Hepatocyte (in vitro differentiated cells): ENCODE results near the gene NAPEPLD. TPM values are rescaled to one million over a fixed set of nuclear protein-coding genes. Genes with fewer than 3 reads are reported as not detected.
"Not testable (repeated sequence)": the region's sequence is repeated elsewhere in the genome, so short reads cannot be mapped to it uniquely, and the experiment has no call there.

Experiments used
- DNase-seq: peaks from one replicate; pipeline ENCODE4 v3.0.0-alpha.2; 2016; ENCODE audit warnings: low spot score
- H2AFZ ChIP-seq: fragments of 200-600 bp; sonication (generic); 2 replicates; pipeline ENCODE4 v1.6.0; 2016; ENCODE audit warnings: antibody characterized with exemption, mild to moderate bottlenecking
- H3K27ac ChIP-seq: fragments of 200-600 bp; sonication (generic); 2 replicates; pipeline ENCODE4 v1.5.1; 2016; ENCODE audit warnings: mild to moderate bottlenecking
- H3K27me3 ChIP-seq: fragments of 200-600 bp; sonication (generic); 2 replicates; pipeline ENCODE4 v1.6.1; 2016
- H3K36me3 ChIP-seq: fragments of 200-600 bp; sonication (generic); replicated peaks from 2 replicates; pipeline ENCODE4 v1.5.1; 2016; ENCODE audit warnings: low read depth; ENCODE audit not compliant: insufficient read depth
- H3K4me1 ChIP-seq: fragments of 200-600 bp; sonication (generic); 2 replicates; pipeline ENCODE4 v1.5.1; 2016; ENCODE audit warnings: mild to moderate bottlenecking, moderate library complexity; ENCODE audit not compliant: insufficient read depth
- H3K4me2 ChIP-seq: fragments of 200-600 bp; sonication (generic); 2 replicates; pipeline ENCODE4 v1.6.0; 2016
- H3K4me3 ChIP-seq: fragments of 200-600 bp; sonication (generic); 2 replicates; pipeline ENCODE4 v1.5.1; 2016; ENCODE audit warnings: mild to moderate bottlenecking
- H3K79me2 ChIP-seq: fragments of 200-600 bp; sonication (generic); 2 replicates; pipeline ENCODE4 v1.6.0; 2017; ENCODE audit warnings: mild to moderate bottlenecking
- H3K9me2 ChIP-seq: fragments of 200-600 bp; sonication (generic); replicated peaks from 2 replicates; pipeline ENCODE4 v1.6.0; 2017; ENCODE audit warnings: mild to moderate bottlenecking; ENCODE audit not compliant: insufficient read depth
- H3K9me3 ChIP-seq: fragments of 200-600 bp; sonication (generic); 2 replicates; pipeline ENCODE4 v1.5.1; 2016; ENCODE audit warnings: low read depth, mild to moderate bottlenecking
- H4K20me1 ChIP-seq: fragments of 200-600 bp; sonication (generic); 2 replicates; pipeline ENCODE4 v1.6.0; 2016; ENCODE audit warnings: mild to moderate bottlenecking; ENCODE audit not compliant: insufficient read depth, poor library complexity, severe bottlenecking
- CTCF ChIP-seq: fragments of 200-600 bp; sonication (generic); IDR thresholded peaks from 2 replicates; pipeline ENCODE4 v1.5.1; 2016; ENCODE audit warnings: antibody characterized with exemption, mild to moderate bottlenecking; ENCODE audit not compliant: poor library complexity
- EZH2 ChIP-seq: fragments of 200-600 bp; sonication (generic); IDR thresholded peaks from 2 replicates; pipeline ENCODE4 v1.6.1; 2016; ENCODE audit warnings: antibody characterized with exemption, mild to moderate bottlenecking, borderline replicate concordance
- EZH2phosphoT487 ChIP-seq: fragments of 200-600 bp; sonication (generic); IDR thresholded peaks from one replicate; pipeline ENCODE4 v1.6.1; 2018; ENCODE audit warnings: antibody characterized with exemption, mild to moderate bottlenecking, low read depth, moderate library complexity; ENCODE audit not compliant: unreplicated experiment, severe bottlenecking
- WGBS: methylation state at CpG from one replicate; pipeline ENCODE4 v1.1.6; 2016; ENCODE audit warnings: low lambda C conversion rate; ENCODE audit errors: missing lambda C conversion rate; 5-methylcytosine and 5-hydroxymethylcytosine counted together
- polyA plus RNA-seq: library from polyadenylated mRNA; unstranded; fragments of >200 nt; fragmentation: Nextera tagmentation; extraction: Ambion mirVana; gene quantifications from 2 replicates; pipeline ENCODE4 v1.2.1, GENCODE V29; 2016
- total RNA-seq: library from RNA; depleted of rRNA; stranded (reverse); fragments of >200 nt; gene quantifications from 2 replicates; pipeline ENCODE4 v1.2.3, GENCODE V29; 2014

Gene NAPEPLD
- total and polyA plus RNA-seq, 2 experiments from 2014 or later: 11.0 to 12.0 TPM

- no peaks in the 10 kb centered on the region for H4K20me1 ChIP-seq
- no peaks in the 10 kb centered on the region for H3K79me2 ChIP-seq
- no peaks in the 10 kb centered on the region for H3K9me3 ChIP-seq
- no peak for TF ChIP-seq EZH2phosphoT487
- no peak for TF ChIP-seq EZH2
- TF ChIP-seq CTCF: no peak
- H3K4me3 ChIP-seq: no peak overlapping the region
- no peak overlapping the region for H3K4me2 ChIP-seq
- 68% methylated on average over 1 of the region's 1 CpG for WGBS
- H3K9me2 ChIP-seq: no peaks in the 10 kb centered on the region
- no peak overlapping the region for H2AFZ ChIP-seq
- no peak for DNase-seq
- no peaks in the 10 kb centered on the region for H3K36me3 ChIP-seq
- no peaks in the 10 kb centered on the region for H3K4me1 ChIP-seq
- H3K27ac ChIP-seq: no peak overlapping the region
- H3K27me3 ChIP-seq: no peaks in the 10 kb centered on the region
These were observed 34.3 kb downstream of the NAPEPLD start for GRCh38 chr7:103114576-103115008.

GRCh38 chr7:103113164-103113563, 35.7 kb downstream of the NAPEPLD start:
- Histone ChIP-seq H3K27me3 (no peaks in the 10 kb centered on the region), H3K9me3 (no peaks in the 10 kb centered on the region), H3K36me3 (no peaks in the 10 kb centered on the region), H4K20me1 (no peaks in the 10 kb centered on the region), H2AFZ (no peak overlapping the region), H3K27ac (no peak overlapping the region), H3K4me2 (no peak overlapping the region), H3K4me3 (no peak overlapping the region), H3K4me1 (no peaks in the 10 kb centered on the region), H3K9me2 (no peaks in the 10 kb centered on the region), H3K79me2 (no peaks in the 10 kb centered on the region)
- TF ChIP-seq EZH2phosphoT487 (no peak), CTCF (no peak), EZH2 (no peak)
- no peak for DNase-seq
- WGBS: 98% methylated on average over 2 of the region's 2 CpGs

GRCh38 chr7:103106703-103107070, 42.2 kb downstream of the NAPEPLD start:
- not testable (repeated sequence) for H3K79me2 ChIP-seq, H3K36me3 ChIP-seq, H3K27me3 ChIP-seq, H3K9me3 ChIP-seq, H3K27ac ChIP-seq, DNase-seq, H3K9me2 ChIP-seq, H2AFZ ChIP-seq, H4K20me1 ChIP-seq, H3K4me3 ChIP-seq, H3K4me1 ChIP-seq
- WGBS: 31% methylated on average over 6 of the region's 6 CpGs
- peak overlapping the region; percentile 25 for H3K4me2 ChIP-seq

GRCh38 chr7:103106005-103106702, 42.7 kb downstream of the NAPEPLD start:
- Histone ChIP-seq H3K79me2 (no peaks in the 10 kb centered on the region), H3K9me2 (no peaks in the 10 kb centered on the region), H4K20me1 (no peaks in the 10 kb centered on the region), H3K27me3 (no peaks in the 10 kb centered on the region), H3K36me3 (no peaks in the 10 kb centered on the region), H3K9me3 (no peaks in the 10 kb centered on the region), H3K4me3 (no peak overlapping the region), H3K4me1 (peaks cover 10% of the 10 kb centered on the region), H3K4me2 (peak overlapping the region; percentile 25), H2AFZ (no peak overlapping the region), H3K27ac (peak overlapping the region; percentile 43)
- DNase-seq: peak; percentile 66
- WGBS: 34% methylated on average over 12 of the region's 12 CpGs
- TF ChIP-seq CTCF (no peak), EZH2phosphoT487 (no peak), EZH2 (no peak)
